AG10803 (cell line): Measurements from ENCODE around the gene F7.
A peak's percentile ranks its signal among the peaks of the same experiment; 100 is the strongest.

ENCODE experiments used
- DNase-seq: peaks from one replicate; pipeline ENCODE4 v3.0.0; 2010; ENCODE audit warnings: low read depth
- H3K4me3 ChIP-seq: 2 replicates; pipeline ENCODE4 v1.5.1; 2011; ENCODE audit warnings: mild to moderate bottlenecking, low read length, control low read depth
- TF ChIP-seq, protein P1 (sequence below): conservative IDR thresholded peaks from 2 replicates; pipeline ENCODE4 v1.5.1; 2011; ENCODE audit warnings: mild to moderate bottlenecking, low read length, control low read depth, inconsistent platforms

The F7 gene

DNA sequence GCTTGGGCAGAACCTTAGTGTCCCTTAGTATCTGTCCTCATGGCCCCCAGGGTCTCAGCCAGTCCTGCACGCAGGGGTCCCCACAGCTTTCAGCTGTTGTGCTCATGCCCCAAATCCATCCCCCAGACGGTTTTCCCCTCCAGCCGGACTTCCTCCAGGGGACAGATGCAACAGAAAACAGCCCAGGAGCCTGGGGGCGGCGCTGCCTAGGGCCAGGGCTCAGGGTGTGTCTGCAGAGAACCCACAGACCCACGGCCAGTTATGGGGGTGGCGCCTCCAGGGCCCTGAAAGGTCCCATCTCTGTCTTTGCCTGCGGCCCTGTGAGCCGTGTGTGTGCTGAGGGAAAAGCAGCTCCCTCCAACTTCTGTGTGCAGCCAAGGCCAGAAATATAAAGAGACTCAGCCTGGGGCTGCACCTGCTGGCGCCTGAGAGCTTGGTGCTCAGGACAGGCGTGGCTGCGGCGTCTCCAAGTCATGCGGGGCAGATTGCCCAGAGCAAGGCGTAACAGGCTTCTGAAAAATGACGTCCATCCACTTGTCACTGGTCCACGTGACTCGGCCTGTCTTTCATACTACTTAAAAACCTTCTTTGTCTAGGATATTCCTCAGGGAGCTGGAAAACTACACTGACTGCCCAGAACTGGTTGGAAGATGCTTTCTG is 22.1 kb upstream of the F7 start:
- no peak overlapping the region for H3K4me3 ChIP-seq
- TF ChIP-seq, protein P1, sequence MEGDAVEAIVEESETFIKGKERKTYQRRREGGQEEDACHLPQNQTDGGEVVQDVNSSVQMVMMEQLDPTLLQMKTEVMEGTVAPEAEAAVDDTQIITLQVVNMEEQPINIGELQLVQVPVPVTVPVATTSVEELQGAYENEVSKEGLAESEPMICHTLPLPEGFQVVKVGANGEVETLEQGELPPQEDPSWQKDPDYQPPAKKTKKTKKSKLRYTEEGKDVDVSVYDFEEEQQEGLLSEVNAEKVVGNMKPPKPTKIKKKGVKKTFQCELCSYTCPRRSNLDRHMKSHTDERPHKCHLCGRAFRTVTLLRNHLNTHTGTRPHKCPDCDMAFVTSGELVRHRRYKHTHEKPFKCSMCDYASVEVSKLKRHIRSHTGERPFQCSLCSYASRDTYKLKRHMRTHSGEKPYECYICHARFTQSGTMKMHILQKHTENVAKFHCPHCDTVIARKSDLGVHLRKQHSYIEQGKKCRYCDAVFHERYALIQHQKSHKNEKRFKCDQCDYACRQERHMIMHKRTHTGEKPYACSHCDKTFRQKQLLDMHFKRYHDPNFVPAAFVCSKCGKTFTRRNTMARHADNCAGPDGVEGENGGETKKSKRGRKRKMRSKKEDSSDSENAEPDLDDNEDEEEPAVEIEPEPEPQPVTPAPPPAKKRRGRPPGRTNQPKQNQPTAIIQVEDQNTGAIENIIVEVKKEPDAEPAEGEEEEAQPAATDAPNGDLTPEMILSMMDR = no peak
- DNase-seq = peak; percentile 8

DNA sequence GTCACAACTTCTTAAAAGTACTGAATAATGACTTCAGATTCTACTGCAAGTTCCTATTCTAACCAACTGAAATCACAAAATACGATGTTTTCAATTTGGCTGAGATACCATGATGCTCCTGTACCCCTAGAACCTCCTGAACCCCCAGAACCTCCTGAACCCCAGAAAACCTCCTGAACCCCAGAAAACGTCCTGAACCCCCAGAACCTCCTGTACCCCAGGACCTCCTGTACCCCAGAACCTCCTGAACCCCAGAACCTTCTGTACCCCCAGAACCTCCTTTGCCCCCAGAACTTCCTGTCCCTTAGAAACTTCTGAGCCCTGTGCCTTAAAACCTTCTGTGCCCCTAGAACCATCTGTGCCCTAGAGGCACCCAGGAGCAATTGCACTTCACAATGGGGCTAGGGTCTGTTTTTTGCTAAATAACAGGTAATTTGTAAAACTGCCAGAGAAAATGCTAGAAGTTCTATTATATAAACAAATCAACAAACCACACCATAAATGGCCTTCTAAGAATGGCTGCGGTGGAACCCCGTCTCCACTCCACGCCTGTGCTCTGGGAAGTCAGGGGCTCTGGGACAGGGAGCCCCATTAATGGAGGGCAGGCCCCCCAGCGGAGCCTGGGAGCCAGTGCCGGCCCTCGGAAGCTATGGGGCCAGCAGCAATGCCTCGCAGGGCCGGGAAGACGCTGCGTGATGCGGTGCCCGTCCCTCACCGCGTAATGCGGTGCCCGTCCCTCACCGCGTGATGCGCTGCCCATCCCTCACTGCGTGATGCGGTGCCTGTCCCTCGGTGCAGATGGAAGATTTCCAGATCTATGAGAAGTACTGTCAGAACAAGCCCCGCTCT is 21.3 kb upstream of the F7 start:
- no peak for DNase-seq

DNA sequence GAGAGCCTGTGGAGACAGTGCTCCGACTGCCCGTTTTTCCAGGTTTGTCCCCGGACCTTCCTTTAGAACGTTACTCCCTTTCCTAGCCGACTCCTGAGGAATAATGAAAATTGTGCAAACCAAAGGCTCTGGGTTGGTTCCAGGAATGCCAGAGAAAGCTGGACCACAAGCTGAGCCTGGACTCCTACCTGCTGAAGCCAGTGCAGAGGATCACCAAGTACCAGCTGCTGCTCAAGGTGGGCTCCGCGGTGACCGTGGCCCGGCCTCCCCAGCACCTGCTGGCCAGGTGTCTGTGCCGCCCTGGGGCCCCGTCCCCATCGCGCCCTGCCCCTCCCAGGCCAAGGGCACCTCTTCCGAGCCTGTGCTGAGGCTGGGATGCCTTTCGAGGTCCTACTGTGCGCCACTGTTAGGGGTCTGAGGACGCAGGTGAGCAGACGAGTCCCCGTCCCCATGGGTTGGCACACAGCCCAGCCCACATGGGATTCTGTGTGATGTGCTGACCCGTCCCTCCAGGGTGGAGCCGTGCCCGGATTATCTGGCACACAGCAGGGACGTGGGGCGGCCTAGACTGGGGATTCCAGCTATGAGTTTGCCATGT is 20.5 kb upstream of the F7 start:
- no peak overlapping the region for H3K4me3 ChIP-seq
- TF ChIP-seq, protein P1 = no peak
- DNase-seq = no peak

More for the DNA sequence above, 21.3 kb upstream of the F7 start:
- TF ChIP-seq, protein P1 = peak; percentile 9; the same call in 1 of the 2 replicates
- no peak overlapping the region for H3K4me3 ChIP-seq

DNA sequence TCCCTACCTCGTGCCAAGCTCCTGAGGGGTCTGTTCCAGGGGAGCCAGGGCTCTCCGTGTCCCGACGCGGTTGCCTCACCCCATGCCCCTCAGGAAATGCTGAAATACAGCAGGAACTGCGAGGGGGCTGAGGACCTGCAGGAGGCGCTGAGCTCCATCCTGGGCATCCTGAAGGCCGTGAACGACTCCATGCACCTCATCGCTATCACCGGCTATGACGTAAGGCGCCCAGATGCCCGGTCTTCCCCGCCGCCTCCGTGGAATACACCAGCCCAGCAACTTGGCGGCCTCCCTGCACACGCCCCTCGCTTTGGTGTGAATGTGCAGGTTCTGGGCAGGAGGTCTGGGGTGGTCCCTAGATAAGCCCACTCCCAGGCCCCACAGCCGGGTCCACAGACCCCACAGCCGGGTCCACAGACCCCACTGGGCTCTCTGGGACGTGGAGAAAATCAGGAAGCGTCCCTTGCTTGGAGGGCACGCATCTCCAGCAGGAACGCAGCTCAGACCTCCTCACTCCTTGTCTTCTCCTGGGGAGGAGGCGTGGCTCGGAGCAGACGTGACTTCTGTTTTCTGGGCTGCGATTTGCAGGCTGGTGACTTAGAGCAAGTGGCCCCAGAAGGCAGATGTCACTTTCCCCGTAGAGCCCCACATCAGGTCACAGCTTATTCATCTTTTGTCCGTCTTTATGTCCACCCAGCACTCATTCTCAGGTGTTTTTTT is 19.4 kb upstream of the F7 start:
- no peak overlapping the region for H3K4me3 ChIP-seq
- DNase-seq = no peak
- TF ChIP-seq, protein P1 = no peak

DNA sequence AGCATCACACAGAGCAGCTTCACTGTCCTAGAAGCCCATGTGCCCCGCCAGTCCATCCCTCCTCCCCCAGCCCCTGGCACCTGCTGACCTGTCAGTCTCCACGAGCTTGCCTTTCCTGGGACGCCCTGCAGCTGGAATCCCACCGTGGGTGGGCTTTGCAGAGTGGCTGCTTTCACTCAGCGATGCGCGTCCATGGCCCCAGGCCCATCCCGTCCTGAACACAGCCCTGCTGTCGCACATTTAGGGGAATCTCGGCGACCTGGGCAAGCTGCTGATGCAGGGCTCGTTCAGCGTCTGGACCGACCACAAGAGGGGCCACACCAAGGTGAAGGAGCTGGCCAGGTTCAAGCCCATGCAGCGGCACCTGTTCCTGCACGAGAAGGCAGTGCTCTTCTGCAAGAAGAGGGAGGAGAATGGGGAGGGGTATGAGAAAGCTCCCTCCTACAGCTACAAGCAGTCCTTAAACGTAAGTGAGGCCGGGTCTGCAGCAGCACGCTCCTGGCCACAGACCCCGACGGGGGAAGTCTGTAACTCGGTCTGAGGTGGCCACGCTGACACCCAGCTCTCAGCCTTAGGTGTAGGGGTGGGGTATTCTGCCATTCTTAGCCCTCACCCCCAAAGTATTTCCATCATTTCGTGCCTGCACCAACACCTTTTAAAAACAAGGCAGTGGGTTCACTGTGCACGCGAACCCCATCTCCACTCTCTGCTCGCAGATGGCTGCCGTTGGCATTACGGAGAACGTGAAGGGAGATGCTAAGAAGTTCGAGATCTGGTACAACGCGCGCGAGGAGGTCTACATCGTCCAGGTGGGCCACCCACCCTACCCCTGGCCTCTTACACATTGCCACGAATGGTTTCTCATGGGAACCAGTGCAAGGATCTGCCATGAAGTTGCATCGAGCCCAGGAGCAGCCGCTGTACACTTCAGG is 18.3 kb upstream of the F7 start:
- TF ChIP-seq, protein P1 = no peak
- no peak overlapping the region for H3K4me3 ChIP-seq
- no peak for DNase-seq

DNA sequence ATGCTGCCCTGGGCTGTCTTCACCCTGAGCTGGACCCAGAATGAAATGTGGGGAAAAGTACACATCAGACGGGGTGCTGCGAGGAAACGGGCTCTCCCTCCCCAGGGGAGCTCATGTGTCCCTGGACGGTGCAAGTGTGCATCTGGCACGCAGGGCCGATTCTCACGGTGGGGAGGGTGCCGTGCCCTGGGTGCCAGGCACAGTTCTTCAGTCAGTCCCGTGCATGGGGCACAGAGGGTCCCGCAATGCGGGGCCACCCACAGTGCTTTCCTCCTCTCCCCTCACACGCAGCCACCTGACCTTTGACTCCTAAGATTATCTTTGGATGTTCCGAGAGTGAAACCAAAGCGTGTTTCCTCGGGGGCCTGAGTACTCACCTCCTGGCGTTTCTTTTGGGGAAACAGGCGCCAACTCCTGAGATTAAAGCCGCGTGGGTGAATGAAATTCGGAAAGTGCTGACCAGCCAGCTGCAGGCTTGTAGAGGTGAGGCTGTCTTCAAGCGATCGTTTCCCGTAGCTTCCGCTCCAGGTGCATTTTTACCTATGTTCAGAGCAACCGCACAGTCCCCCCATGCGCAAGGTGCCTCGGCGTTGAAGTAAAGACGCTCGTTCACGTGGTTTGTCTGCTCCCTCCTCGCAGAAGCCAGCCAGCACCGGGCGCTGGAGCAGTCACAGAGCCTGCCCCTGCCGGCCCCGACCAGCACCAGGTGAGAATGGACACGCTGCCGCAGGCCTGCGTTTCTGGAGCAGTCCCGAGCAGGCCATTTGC is 17.5 kb upstream of the F7 start:
- DNase-seq = no peak
- no peak overlapping the region for H3K4me3 ChIP-seq
- TF ChIP-seq, protein P1 = no peak
